ENCODE results near the gene RCAN2.
"Not testable (repeated sequence)": the region's sequence is repeated elsewhere in the genome, so short reads cannot be mapped to it uniquely, and the experiment has no call there.

Gene RCAN2

GRCh38 chr6:46387728-46388127, 103.5 kb downstream of the RCAN2 start:
- DNase-seq (ENCODE audit: low read depth) = not testable (repeated sequence)

- no peak for DNase-seq (ENCODE audit: low read depth)
Measured at GRCh38 chr6:46381579-46381978, 109.7 kb downstream of the RCAN2 start.

GRCh38 chr6:46381057-46381456, 110.2 kb downstream of the RCAN2 start:
- DNase-seq (ENCODE audit: low read depth) = no peak

GRCh38 chr6:46380152-46380807, 111.0 kb downstream of the RCAN2 start:
- no peak for DNase-seq (ENCODE audit: low read depth)

- DNase-seq (ENCODE audit: low read depth) = no peak
Measured at GRCh38 chr6:46378882-46379416, 112.3 kb downstream of the RCAN2 start.

- DNase-seq (ENCODE audit: low read depth) = no peak
Measured at GRCh38 chr6:46378161-46378881, 112.9 kb downstream of the RCAN2 start.

- DNase-seq (ENCODE audit: low read depth) = no peak
Measured at GRCh38 chr6:46377209-46377608, 114.0 kb downstream of the RCAN2 start.

GRCh38 chr6:46376562-46377061, 114.6 kb downstream of the RCAN2 start:
- DNase-seq (ENCODE audit: low read depth) = no peak

- DNase-seq (ENCODE audit: low read depth) = peak; percentile 57
Measured at GRCh38 chr6:46370622-46371021, 120.6 kb downstream of the RCAN2 start.

- no peak for DNase-seq (ENCODE audit: low read depth)
Measured at GRCh38 chr6:46368169-46368536, 123.1 kb downstream of the RCAN2 start.

GRCh38 chr6:46367354-46368168, 123.7 kb downstream of the RCAN2 start:
- no peak for DNase-seq (ENCODE audit: low read depth)

GRCh38 chr6:46366190-46366900, 124.9 kb downstream of the RCAN2 start:
- no peak for DNase-seq (ENCODE audit: low read depth)

GRCh38 chr6:46357591-46357990, 133.7 kb downstream of the RCAN2 start:
- DNase-seq (ENCODE audit: low read depth) = no peak

- DNase-seq (ENCODE audit: low read depth) = no peak
Measured at GRCh38 chr6:46356543-46356942, 134.7 kb downstream of the RCAN2 start.

- no peak for DNase-seq (ENCODE audit: low read depth)
Measured at GRCh38 chr6:46353528-46353927, 137.7 kb downstream of the RCAN2 start.

- no peak for DNase-seq (ENCODE audit: low read depth)
Measured at GRCh38 chr6:46352541-46353268, 138.5 kb downstream of the RCAN2 start.

GRCh38 chr6:46350714-46351113, 140.5 kb downstream of the RCAN2 start:
- peak; percentile 17 for DNase-seq (ENCODE audit: low read depth)

- DNase-seq (ENCODE audit: low read depth) = peak; percentile 26
Measured at GRCh38 chr6:46347669-46348068, 143.6 kb downstream of the RCAN2 start.

GRCh38 chr6:46340246-46340645, 151.0 kb downstream of the RCAN2 start:
- DNase-seq (ENCODE audit: low read depth) = no peak

GRCh38 chr6:46338131-46338530, 153.1 kb downstream of the RCAN2 start:
- no peak for DNase-seq (ENCODE audit: low read depth)

- no peak for DNase-seq (ENCODE audit: low read depth)
Measured at GRCh38 chr6:46334442-46334841, 156.8 kb downstream of the RCAN2 start.

Data from iris pigment epithelial cell (primary cell).